AG04449 (cell line): ENCODE data around the gene DCLK2.
A peak's percentile ranks its signal among the peaks of the same experiment; 100 is the strongest.

Experiments used
- CTCF ChIA-PET: fragments of 350-600 bp; formaldehyde crosslinking; extraction: SDS; loops from one replicate; lab custom pipeline; 2021; ENCODE audit warnings: antibody characterized with exemption; lab: Yijun Ruan, JAX
- POLR2A ChIA-PET: fragments of 400-600, 350-600 bp; formaldehyde crosslinking; extraction: SDS; loops from one replicate; lab custom pipeline; 2020; ENCODE audit warnings: antibody characterized with exemption, inconsistent platforms; lab: Yijun Ruan, JAX
- DNase-seq: peaks from one replicate; pipeline ENCODE4 v3.0.0-alpha.2; 2010; ENCODE audit warnings: low read depth, low spot score
- H3K4me3 ChIP-seq: 2 replicates; pipeline ENCODE4 v1.5.1; 2011; ENCODE audit warnings: low read depth, mild to moderate bottlenecking, control low read depth, low read length
- TF ChIP-seq, protein P1 (sequence below): IDR thresholded peaks from one replicate; pipeline ENCODE4 v1.5.1; 2011; ENCODE audit warnings: mild to moderate bottlenecking, moderate library complexity, low read length, control low read depth, inconsistent platforms; ENCODE audit not compliant: insufficient read depth; ENCODE audit errors: missing control alignments

DCLK2 gene

GRCh38 chr4:150079081-150079581 is 886 bp downstream of the DCLK2 start:
- peak overlapping the region; percentile 82 for H3K4me3 ChIP-seq
- CTCF ChIA-PET, result interaction anchor here (0.8 to 2.7 kb wide), 8 partner anchors 45 to 164 kb away, joined by 3 to 10 read pairs (median 4); no protein-coding TSS in a partner anchor
- POLR2A ChIA-PET, result interaction anchor here (0.9 to 1.7 kb wide), 3 partner anchors 72 to 146 kb away, joined by 3 to 9 read pairs (median 6); no protein-coding TSS in a partner anchor
- TF ChIP-seq, protein P1, sequence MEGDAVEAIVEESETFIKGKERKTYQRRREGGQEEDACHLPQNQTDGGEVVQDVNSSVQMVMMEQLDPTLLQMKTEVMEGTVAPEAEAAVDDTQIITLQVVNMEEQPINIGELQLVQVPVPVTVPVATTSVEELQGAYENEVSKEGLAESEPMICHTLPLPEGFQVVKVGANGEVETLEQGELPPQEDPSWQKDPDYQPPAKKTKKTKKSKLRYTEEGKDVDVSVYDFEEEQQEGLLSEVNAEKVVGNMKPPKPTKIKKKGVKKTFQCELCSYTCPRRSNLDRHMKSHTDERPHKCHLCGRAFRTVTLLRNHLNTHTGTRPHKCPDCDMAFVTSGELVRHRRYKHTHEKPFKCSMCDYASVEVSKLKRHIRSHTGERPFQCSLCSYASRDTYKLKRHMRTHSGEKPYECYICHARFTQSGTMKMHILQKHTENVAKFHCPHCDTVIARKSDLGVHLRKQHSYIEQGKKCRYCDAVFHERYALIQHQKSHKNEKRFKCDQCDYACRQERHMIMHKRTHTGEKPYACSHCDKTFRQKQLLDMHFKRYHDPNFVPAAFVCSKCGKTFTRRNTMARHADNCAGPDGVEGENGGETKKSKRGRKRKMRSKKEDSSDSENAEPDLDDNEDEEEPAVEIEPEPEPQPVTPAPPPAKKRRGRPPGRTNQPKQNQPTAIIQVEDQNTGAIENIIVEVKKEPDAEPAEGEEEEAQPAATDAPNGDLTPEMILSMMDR, result no peak
- no peak for DNase-seq

- TF ChIP-seq, protein P1, result no peak
- peak overlapping the region; percentile 82 for H3K4me3 ChIP-seq
- ChIA-PET CTCF (interaction anchor here (0.7 to 2.7 kb wide), 5 partner anchors 25 to 163 kb away, joined by 3 to 10 read pairs (median 4); no protein-coding TSS in a partner anchor), POLR2A (interaction anchor here (0.7 kb wide), 1 partner anchor 76 kb away, joined by 3 read pairs; no protein-coding TSS in a partner anchor)
- no peak for DNase-seq
These were observed 2.1 kb downstream of the DCLK2 start for GRCh38 chr4:150080337-150080736.

- DNase-seq, result no peak
- peak overlapping the region; percentile 82 for H3K4me3 ChIP-seq
- CTCF ChIA-PET, result interaction anchor here (0.7 to 2.7 kb wide), 4 partner anchors 25 to 162 kb away, joined by 3 to 10 read pairs (median 4); no protein-coding TSS in a partner anchor
- TF ChIP-seq, protein P1, result no peak
- POLR2A ChIA-PET, result interaction anchor here (0.7 kb wide), 1 partner anchor 77 kb away, joined by 3 read pairs; no protein-coding TSS in a partner anchor
These were observed 2.6 kb downstream of the DCLK2 start for GRCh38 chr4:150080875-150081274.

- TF ChIP-seq, protein P1, result no peak
- ChIA-PET POLR2A (no interaction called here), CTCF (interaction anchor here (1.5 kb wide), 1 partner anchor 161 kb away, joined by 7 read pairs; no protein-coding TSS in a partner anchor)
- DNase-seq, result no peak
- H3K4me3 ChIP-seq, result peak overlapping the region; percentile 43
These were observed 4.0 kb downstream of the DCLK2 start for GRCh38 chr4:150082241-150082640.

- TF ChIP-seq, protein P1, result no peak
- CTCF ChIA-PET, result no interaction called here
- no peak overlapping the region for H3K4me3 ChIP-seq
- no peak for DNase-seq
- POLR2A ChIA-PET, result interaction anchor here (0.7 kb wide), 1 partner anchor 51 kb away, joined by 3 read pairs; no protein-coding TSS in a partner anchor
These were observed 8.8 kb downstream of the DCLK2 start for GRCh38 chr4:150087006-150087405.

DNA sequence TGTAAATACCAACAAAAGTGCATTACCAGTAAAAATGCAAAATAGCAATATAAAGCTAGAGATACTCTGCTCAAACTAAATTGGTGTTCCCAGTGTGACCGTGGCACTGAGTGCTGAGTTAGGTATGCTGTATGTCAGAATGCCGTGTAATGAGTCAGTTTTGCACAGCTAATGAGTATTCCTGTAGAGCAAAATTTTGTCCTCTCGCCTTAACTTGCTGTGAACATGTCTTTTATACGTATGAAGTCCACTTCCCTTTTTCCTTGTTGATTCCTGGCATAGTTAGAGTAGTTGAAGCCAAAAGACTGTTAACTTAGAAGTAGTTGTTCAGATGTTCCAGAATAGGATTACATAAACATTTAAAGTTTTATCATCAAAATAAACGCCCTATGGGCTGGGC is 11.5 kb downstream of the DCLK2 start:
- CTCF ChIA-PET, result interaction anchor here (0.6 to 1.8 kb wide), 4 partner anchors 10 to 153 kb away, joined by 3 to 5 read pairs (median 4); no protein-coding TSS in a partner anchor
- POLR2A ChIA-PET, result no interaction called here
- DNase-seq, result no peak
- no peak overlapping the region for H3K4me3 ChIP-seq
- TF ChIP-seq, protein P1, result no peak
